HG03378 (cell line): ENCODE results near the gene SH3BGRL.
A peak's percentile ranks its signal among the peaks of the same experiment; 100 is the strongest.

Source experiments
- ATAC-seq: cut with Tn5 transposase; IDR thresholded peaks from one replicate; pipeline ENCODE4 v1.9.1; 2021; ENCODE audit warnings: mild to moderate bottlenecking, moderate library complexity; ENCODE audit not compliant: unreplicated experiment

SH3BGRL gene

DNA sequence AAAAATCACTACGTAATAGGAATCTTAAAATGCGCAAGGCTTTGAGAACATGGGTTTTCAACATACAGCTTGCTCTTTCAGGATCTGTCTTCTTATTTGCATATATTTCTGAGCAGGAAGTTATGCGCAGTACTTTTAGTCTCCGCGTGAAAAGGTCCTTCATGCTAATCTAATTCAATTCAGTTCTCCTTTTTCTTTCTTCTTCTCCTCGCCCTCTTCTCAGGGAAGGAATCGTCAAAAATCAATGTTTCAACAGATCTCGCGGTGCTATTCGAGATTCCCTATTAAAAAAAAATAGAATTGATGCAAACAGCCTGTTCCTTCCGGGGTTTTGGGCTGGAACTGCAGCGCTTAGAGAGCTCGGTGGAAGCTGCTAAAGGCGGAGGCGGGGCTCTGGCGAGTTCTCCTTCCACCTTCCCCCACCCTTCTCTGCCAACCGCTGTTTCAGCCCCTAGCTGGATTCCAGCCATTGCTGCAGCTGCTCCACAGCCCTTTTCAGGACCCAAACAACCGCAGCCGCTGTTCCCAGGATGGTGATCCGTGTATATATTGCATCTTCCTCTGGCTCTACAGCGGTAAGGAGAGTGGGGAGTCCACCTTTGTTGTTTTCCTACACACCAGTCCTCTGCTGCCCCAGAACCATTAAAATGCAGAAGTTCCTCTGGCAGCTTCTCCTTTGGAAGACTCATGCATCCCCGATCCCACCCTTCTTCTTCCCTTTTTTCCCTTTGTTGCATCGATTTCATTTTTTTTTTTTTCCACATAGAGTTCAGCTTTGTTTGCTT lies at the start of gene SH3BGRL, which contains the start of gene HMGN5:
SH3BGRL (plus strand) TSS at position 432 of the 785 bp plus-strand sequence; CDS start at position 531, 99 bp downstream.
HMGN5 (minus strand) TSS at position 243 of the 785 bp plus-strand sequence. CDS start 80,364 bp downstream, outside the sequence.
- ATAC-seq, result peak; percentile 88

- no peak for ATAC-seq
Measured at GRCh38 chrX:81168391-81168790, 33.5 kb upstream of the SH3BGRL start.

DNA sequence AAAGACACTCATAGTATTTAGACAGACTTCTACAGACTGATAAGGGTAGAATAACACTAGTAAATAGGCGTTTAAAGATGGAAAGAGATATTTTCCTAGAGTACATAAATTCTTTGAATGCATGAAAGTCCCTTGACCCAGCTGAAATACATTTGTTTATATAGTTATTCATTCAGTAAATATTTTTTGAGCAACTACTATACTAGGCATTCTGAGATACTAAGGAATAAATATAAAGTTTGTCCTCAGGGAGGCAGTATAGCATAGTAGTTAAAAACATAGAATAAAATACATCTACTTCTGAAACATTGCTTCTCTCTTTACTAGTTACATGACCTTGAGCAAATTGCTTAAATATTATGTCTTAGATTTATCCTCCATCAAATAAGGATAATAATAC lies 27.6 kb upstream of the SH3BGRL start:
- peak; percentile 67 for ATAC-seq

DNA sequence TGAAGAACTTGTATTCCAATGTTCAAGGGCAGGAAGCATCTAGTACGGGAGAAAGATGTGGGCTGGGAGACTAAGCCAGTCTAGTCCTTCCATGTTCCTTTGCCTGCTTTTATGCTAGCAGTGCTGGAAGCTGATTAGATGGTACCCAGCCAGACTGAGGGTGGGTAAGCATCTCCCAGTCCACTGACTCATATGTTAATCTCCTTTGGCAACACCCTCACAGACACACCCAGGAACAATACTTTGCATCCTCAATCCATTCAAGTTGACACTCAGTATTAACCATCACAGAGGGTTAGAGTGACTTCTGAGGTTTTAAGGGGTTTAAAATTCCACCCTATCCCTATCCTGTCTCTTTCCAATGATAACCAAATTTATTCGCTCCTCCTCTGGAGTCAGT lies 6.6 kb upstream of the SH3BGRL start:
- ATAC-seq, result no peak

DNA sequence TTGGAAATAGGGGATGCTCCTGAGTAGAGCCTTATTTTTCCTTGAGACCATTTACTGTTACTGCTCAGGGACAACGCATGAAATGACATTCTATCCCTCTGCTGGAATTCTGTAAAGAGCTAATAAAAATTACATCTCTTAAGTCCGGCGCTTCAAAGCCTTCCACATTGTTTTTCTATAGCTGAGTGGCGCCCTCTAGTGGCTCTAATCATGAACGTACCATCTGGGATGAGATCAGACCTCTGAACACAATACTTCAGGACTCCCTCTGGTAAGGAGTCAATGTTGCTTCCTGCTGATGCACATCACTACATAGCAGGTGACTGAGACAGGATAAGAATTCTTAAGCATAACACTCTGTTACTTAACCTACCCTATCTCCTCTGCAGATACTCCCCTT lies 6.2 kb upstream of the SH3BGRL start:
- ATAC-seq, result peak; percentile 97

GRCh38 chrX:81201071-81201470 lies 831 bp upstream of the SH3BGRL start:
- no peak for ATAC-seq

DNA sequence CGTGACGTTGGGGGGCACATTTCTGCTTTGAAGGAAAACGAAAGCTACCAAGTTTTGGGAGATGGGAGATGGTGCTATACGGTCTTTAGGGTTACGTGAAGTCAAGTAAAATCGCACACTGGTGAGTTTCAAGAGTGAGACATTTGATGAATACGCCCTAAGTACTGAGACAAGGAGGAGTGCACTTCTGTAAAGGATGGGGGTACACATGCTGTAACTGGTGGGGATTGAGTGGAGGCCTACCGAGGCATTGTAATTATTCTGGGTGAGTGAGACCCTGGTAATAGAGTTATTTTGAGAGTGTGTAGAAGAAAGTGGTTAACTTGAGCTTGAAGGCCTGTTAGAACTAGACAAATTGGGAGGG lies 536 bp downstream of the SH3BGRL start:
- ATAC-seq, result no peak

GRCh38 chrX:81202943-81203342 lies 1.0 kb downstream of the SH3BGRL start:
- ATAC-seq, result no peak

- ATAC-seq, result no peak
Measured at GRCh38 chrX:81205551-81205950, 3.6 kb downstream of the SH3BGRL start.

DNA sequence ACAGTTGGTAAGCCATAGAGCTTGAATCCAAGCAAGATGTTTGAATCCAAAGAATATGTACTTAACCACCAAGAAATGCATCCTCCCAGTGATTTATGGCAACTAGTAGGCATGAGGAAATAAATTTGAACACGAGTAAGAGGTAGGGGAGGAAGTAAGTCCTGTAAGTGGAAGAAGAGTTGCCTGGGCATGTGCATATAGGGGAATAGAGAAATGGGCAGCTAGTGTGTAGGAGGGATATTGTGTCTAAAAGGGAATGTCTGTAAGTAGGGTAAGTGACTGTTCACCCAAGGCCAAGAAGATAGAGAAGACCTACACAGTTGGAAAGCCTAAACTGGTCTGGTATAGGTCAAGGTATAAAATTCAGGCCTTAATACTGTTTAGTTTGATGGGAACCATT lies 4.6 kb downstream of the SH3BGRL start:
- no peak for ATAC-seq

DNA sequence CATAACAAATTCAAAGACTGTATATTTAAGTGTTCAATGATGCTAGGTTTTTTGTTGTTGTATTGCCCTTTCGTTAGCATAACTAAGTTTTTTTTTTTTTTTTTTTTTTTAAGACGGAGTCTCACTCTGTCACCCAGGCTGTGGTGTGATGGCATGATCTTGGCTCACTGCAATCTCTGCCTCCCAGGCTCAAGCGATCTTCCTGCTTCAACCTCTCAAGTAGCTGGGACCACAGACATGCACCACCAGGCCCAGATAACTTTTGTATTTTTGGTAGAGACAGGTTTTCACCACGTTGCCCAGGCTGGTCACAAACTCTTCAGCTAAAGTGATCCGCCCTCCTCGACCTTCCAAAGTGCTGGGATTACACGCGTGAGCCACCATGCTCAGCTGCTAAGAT lies 7.0 kb downstream of the SH3BGRL start:
- ATAC-seq, result no peak

DNA sequence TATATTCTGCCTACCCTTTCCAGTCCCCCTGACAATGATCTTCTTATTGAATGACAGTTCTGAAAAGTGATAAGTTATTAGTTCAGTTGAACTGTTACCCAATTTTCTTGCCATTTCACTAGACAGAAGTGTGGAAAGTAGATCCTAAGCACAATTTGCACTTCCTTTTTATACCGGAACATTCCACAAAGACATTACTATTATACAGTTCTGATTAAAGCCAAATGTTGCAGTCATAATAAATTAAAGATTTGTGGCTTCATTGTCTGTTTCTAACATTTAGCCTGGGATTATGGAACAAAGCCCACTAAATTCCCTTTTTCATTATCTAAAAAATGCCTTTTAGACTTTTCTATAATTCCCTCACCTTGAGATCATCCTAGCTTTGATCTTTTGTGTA lies 13.8 kb downstream of the SH3BGRL start:
- ATAC-seq, result no peak

- no peak for ATAC-seq
Measured at GRCh38 chrX:81229229-81229628, 27.3 kb downstream of the SH3BGRL start.

- no peak for ATAC-seq
Measured at GRCh38 chrX:81229901-81230300, 28.0 kb downstream of the SH3BGRL start.

GRCh38 chrX:81231476-81231875 lies 29.6 kb downstream of the SH3BGRL start:
- ATAC-seq, result no peak

DNA sequence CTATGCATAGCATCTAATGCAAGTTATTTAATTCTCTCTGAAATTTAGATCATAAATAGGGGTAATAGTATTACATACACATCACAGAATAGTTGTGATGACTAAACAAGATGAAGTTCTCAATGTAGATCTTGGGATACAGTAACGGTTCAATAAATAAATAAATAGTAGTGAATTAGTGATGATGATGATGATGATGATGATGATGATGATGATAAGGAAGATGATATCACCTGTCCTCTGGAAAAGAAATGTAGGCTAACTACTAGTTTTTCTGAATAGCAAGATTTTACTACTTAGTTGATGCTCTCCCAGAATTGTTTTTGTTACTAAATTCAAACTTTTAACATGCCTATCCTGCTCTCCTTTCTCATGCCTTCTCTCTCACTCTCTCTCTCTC lies 30.3 kb downstream of the SH3BGRL start:
- no peak for ATAC-seq

- no peak for ATAC-seq
Measured at GRCh38 chrX:81237516-81237915, 35.6 kb downstream of the SH3BGRL start.

DNA sequence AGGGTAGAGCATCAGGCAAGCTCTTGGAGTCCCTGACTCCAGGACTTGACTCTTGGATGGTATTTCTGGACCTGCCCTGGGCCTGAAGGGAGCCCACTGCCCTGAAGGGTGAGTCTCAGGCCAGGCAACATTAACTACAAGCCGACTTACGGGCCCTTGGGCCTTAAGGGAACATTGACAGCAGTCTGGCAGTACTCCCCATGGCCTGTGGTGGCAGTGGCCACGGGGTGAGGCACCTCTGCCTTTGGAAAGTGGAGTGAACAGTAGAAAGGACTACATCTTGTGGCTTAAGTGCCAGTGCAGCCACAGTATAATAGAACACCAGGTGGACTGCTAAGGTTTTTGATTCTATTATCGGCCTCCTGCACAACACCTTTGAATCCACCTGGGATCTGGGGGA lies 36.3 kb downstream of the SH3BGRL start:
- ATAC-seq, result no peak

- no peak for ATAC-seq
Measured at GRCh38 chrX:81240701-81241331, 38.9 kb downstream of the SH3BGRL start.

DNA sequence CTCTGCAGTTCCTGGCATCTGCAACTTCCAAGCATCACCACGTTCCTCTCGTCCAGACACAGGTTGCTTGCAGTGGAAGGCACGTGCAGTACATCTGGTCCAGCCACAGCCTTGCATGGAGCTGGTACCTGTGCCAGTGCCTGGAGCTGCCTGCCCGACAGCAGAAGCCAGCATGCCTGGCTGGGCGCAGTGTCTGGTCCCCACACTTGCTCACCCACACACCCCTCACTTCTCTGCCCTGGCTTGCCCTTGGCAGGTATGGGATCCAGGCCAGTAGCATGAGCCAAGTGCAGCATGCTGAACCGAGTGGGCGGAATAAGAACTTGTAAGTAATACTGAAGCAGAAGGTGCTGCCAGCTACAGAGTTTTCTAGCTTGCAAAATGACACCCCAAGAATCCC lies 39.9 kb downstream of the SH3BGRL start:
- no peak for ATAC-seq

GRCh38 chrX:81255876-81256275 lies 54.0 kb downstream of the SH3BGRL start:
- ATAC-seq, result no peak

GRCh38 chrX:81257817-81258216 lies 55.9 kb downstream of the SH3BGRL start:
- no peak for ATAC-seq
